Right cardiac atrium (tissue), 5 donors: ENCODE measurements around the gene TATDN3. TPM values are rescaled to one million over a fixed set of nuclear protein-coding genes. Genes with fewer than 3 reads are reported as not detected.
A peak's percentile ranks its signal among the peaks of the same experiment; 100 is the strongest.
"Not testable (repeated sequence)": the region's sequence is repeated elsewhere in the genome, so short reads cannot be mapped to it uniquely, and the experiment has no call there.

Experiments used
- ATAC-seq, 2 donors: fragments of 200-7000 bp; cut with Tn5 transposase; one replicate each; pipeline versions ENCODE4 v1.8.0 to v1.9.1; 2020; ENCODE audit warnings: moderate library complexity in 2 of 2, mild to moderate bottlenecking in 1 of 2
- DNase-seq, 3 donors: peaks; one replicate each; pipeline ENCODE4 v3.0.0-alpha.2; 2020
- H3K27ac ChIP-seq: one replicate; pipeline ENCODE4 v1.5.1; 2013; ENCODE audit warnings: mild to moderate bottlenecking, low read length, control low read depth, moderate library complexity
- H3K27me3 ChIP-seq: one replicate; pipeline ENCODE4 v1.6.1; 2013; ENCODE audit not compliant: control insufficient read depth, insufficient read depth
- H3K4me1 ChIP-seq: one replicate; pipeline ENCODE4 v1.6.1; 2013; ENCODE audit warnings: low read length; ENCODE audit not compliant: control insufficient read depth, insufficient read depth
- H3K4me3 ChIP-seq: one replicate; pipeline ENCODE4 v1.5.1; 2013; ENCODE audit warnings: low read length, control low read depth
- H3K9me3 ChIP-seq: one replicate; pipeline ENCODE4 v1.6.1; 2013; ENCODE audit warnings: low read length; ENCODE audit not compliant: control insufficient read depth
- WGBS: extraction: QIAGEN DNeasy Blood & Tissue Kit; methylation state at CpG from one replicate; pipeline ENCODE4 v1.1.7; 2013; 5-methylcytosine and 5-hydroxymethylcytosine counted together
- intact Hi-C, 4 donors: fragments of 100-400 bp; cut with DNase I; formaldehyde crosslinking; loops; one replicate each; pipeline versions ENCODE4 v1.11.0 to v1.14.0; 2022 to 2023
- polyA plus RNA-seq: library from polyadenylated mRNA; stranded (reverse); fragments of 200-250 nt; gene quantifications from one replicate; pipeline ENCODE4 v1.2.3, GENCODE V29; 2013
- total RNA-seq, 4 donors: library from RNA; stranded (reverse); fragmentation: NEBNext Ultra II Directional; extraction: Animal tissue kit (Norgen Biotek cat#: 25700); gene quantifications; one replicate each; pipeline ENCODE4 v1.2.1, GENCODE V29; 2021
- donor health status: healthy with polysubstance abuse.
- donor health status: DM: no; HTN: yes; CAD: no.
- donor health status: DM: no; HTN: no; CAD: no.
- donor health status: DM: no; HTN: yes; CAD: no; lungs with severe emphysema.
- donor health status: DM: yes; HTN: yes; CAD: no.

TATDN3 gene
- total and polyA plus RNA-seq, 5 donors = 15.0 to 23.3 (median 20.0) TPM

DNA sequence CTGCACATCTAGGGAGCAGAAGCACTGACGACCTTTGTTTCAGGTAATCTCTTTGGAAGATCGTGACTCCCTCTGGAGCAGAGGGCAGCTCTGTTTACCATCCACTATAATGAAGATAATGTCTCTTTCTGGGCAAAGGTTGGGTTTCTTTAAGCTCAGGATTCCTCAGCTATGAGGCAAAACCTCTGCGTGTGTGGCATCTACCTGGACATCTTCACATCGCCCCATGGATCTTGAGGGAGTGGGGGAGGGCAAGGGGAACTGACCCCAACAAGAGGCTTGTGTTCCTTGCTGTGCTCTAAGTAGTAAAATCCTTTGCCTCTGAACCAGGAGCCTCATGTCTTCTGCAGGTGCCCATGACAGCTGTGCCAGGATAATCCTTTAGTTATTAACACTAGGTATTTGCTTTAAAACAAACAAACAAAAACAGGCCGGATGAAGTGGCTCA is 36.2 kb downstream of the TATDN3 start:
- ATAC-seq (peak in 1 of 2 donors; percentile 33), DNase-seq (no peak)
- WGBS = 90% methylated on average over 5 of the region's 5 CpGs
- Histone ChIP-seq H3K27me3 (no peaks in the 10 kb centered on the region), H3K9me3 (peaks cover 2% of the 10 kb centered on the region), H3K4me1 (no peaks in the 10 kb centered on the region), H3K27ac (no peak overlapping the region), H3K4me3 (no peak overlapping the region)
- intact Hi-C loops = no loop called here

DNA sequence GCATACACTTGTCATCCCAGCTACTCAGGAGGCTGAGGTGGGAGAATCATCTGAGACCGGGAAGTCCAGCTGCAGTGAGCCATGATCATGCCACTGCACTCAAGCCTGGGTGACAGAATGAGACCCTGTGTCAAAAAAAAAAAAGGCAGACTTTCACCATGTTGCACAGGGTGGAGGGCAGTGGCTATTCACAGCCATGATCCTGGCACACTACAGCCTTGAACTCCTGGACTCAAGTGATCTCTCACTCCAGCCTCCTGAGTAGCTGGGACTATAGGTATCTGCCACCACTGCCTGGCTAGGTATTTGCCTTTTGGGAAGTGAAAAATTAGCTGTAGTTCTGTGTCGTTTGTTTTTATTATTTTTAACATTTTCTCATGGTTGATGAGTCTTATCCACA is 36.7 kb downstream of the TATDN3 start:
- Histone ChIP-seq H3K9me3 (peaks cover 2% of the 10 kb centered on the region), H3K27me3 (no peaks in the 10 kb centered on the region), H3K27ac (no peak overlapping the region), H3K4me1 (no peaks in the 10 kb centered on the region), H3K4me3 (no peak overlapping the region)
- DNase-seq (no peak), ATAC-seq (no peak)
- intact Hi-C loops = no loop called here
- 71% methylated on average over 2 of the region's 2 CpGs for WGBS

DNA sequence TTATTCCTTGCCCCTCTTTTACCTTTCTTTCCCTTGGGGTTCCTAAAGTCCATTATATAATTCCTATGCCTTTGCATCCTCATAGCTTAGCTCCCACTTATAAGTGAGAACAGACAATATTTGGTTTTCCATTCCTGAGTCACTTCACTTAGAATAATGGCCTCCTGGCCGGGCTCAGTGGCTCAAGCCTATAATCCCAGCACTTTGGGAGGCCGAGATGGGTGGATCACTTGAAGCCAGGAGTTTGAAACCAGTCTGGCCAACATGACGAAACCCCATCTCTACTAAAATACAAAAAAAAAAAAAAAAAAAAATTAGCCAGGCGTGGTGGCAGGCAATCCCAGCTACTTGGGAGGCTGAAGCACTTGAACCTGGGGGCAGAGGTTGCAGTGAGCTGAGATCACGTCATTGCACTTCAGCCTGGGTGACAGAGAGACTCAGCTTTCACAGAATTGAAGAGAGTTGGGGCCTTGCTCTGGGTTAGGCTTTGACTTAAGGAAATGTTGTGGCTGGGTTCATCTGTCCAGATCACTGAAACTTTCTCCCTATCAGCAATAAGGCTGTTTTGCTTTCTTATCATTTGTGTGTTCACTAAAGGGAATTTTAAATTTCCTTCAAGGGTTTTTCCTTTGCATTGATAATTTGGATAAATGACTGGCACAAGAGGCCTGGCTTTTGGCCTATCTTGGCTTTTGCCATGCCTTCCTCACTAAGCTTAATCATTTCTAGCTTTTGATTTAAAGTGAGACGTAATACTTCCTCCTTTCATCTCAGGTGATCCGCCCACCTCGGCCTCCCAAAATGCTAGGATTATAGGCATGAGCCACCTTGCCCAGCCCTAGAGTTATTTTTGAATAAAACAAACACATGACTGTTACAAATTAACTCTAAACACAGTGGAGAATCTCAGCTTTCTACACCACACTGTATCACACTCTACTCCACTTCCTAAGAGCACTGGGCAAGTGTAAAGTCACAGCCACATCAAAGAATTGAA is 41.8 kb downstream of the TATDN3 start:
- H3K4me1 ChIP-seq, ATAC-seq, H3K27me3 ChIP-seq, H3K27ac ChIP-seq, H3K9me3 ChIP-seq, DNase-seq, intact Hi-C loops, H3K4me3 ChIP-seq: not testable (repeated sequence)
- 82% methylated on average over 8 of the region's 8 CpGs for WGBS

DNA sequence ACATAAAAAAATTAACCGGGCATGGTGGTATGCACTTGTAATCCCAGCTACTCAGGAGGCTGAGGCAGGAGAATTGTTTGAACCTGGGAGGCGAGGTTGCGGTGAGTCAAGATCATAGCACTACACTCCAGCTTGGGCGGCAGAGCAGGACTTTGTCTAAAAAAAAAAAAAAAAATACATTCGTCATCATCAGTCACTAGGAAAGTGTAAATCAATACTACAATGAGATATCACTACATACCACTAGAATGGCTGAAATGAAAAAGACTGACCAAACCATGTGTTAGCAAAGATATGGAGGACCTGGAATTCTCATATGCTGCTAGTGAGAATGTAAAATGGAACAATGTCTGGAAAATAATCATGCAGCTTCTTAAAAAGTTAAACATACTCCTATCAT is 46.5 kb downstream of the TATDN3 start:
- Histone ChIP-seq H3K27ac (no peak overlapping the region), H3K9me3 (no peaks in the 10 kb centered on the region), H3K4me1 (no peaks in the 10 kb centered on the region), H3K4me3 (no peak overlapping the region), H3K27me3 (no peaks in the 10 kb centered on the region)
- ATAC-seq = no peak
- intact Hi-C loops = no loop called here
- 92% methylated on average over 5 of the region's 5 CpGs for WGBS
- DNase-seq = no peak

DNA sequence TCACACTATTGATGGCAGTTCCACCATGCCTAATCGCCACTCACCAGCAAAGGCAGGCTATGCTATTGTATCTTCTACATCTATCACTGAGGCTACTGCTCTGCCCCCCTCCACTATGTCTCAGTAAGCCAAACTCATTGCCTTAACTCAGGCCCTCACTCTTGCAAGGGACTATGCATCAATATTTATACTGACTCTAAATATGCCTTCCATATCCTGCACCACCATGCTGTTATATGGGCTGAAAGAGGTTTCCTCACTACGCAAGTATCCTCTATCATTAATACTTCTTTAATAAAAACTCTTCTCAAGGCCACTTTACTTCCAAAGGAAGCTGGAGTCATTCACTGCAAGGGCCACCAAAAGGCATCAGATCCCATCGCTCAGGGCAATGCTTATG is 52.8 kb downstream of the TATDN3 start:
- H3K4me3 ChIP-seq, H3K27ac ChIP-seq, H3K27me3 ChIP-seq, ATAC-seq, DNase-seq, H3K9me3 ChIP-seq, H3K4me1 ChIP-seq, intact Hi-C loops: not testable (repeated sequence)
- 75% methylated on average over 3 of the region's 3 CpGs for WGBS

DNA sequence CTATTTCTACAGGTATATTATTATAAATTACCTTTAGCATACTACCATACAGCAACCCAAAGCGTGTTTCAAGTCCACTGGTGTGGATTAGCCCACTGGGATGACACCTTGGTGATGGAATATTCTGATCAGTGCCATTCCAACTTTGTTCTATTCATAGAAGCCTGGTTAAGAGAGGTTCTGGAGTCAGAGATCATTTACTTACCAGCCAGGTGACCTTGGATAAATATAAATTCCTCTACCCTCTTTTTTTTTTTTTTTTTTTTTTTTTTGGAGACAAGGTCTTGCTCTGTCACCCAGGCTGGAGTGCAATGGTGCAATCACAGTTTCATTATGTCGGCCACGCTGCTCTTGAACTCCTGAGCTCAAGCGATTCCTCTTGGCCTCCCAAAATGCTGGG is 55.9 kb downstream of the TATDN3 start, which contains the start of gene SPATA45:
Gene SPATA45, minus strand, starts transcription at position 101 of the 400 bp plus-strand sequence. CDS start 11,500 bp downstream, outside the sequence.
- ATAC-seq = no peak
- Histone ChIP-seq H3K27me3 (no peaks in the 10 kb centered on the region), H3K4me3 (no peak within 1 kb of the TSS), H3K4me1 (no peaks in the 10 kb centered on the region), H3K9me3 (no peaks in the 10 kb centered on the region), H3K27ac (no peak within 1 kb of the TSS)
- intact Hi-C loops = no loop called here
- DNase-seq = no peak
- 95% methylated on average over 4 of the region's 4 CpGs for WGBS

DNA sequence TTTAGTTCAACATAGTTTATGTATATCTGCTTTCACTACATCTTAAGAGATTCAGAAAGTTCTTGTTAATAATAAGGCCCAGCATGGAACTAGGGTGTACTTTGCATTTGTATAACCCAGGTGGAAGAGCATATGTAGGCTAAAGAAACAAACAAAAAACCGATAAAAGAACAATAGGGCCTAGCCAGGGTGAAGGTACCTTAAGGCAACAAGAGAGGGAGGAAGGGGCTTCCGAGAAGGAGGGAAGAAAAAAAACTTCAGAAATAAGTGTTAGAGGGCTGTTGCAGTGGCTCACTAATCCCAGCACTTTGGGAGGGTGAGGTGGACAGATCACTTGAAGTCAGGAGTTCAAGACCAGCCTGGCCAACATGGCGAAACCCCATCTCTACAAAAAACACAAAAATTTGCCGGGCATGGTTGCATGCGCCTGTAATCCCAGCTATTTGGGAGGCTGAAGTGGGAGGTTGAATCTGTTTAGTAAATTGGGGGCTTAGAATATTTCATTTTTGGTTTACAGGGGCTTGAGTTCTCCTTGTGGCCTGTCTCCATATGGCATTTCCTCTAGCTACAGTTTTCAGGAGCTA is 60.5 kb downstream of the TATDN3 start:
- intact Hi-C loops = no loop called here
- no peaks in the 10 kb centered on the region for H3K27me3 ChIP-seq
- no peak overlapping the region for H3K27ac ChIP-seq
- DNase-seq (no peak), ATAC-seq (no peak)
- no peak overlapping the region for H3K4me3 ChIP-seq
- H3K9me3 ChIP-seq = no peaks in the 10 kb centered on the region
- H3K4me1 ChIP-seq = no peaks in the 10 kb centered on the region
- WGBS = 88% methylated on average over 5 of the region's 5 CpGs

DNA sequence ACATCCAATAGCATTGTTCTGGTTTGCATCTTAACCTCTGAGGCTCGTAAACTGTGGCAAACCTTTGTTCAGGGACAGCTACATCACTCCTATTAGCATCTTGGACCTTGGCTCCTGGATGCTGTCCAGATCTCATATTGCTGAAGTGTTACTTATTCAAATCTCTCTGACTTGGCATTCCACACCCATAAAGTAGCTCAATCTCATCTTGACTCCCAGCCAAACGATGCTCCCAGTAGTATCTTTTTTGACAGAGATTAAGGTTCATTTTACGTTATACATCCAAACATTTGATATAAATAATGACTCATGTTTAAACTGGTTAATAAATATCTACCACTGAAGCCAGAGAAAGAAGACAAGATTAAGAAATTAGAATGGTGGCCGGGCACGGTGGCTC is 62.0 kb downstream of the TATDN3 start:
- Histone ChIP-seq H3K4me3 (no peak overlapping the region), H3K27me3 (no peaks in the 10 kb centered on the region), H3K4me1 (peaks cover under 1% of the 10 kb centered on the region), H3K27ac (no peak overlapping the region), H3K9me3 (no peaks in the 10 kb centered on the region)
- WGBS = 72% methylated on average over 5 of the region's 5 CpGs
- DNase-seq (no peak), ATAC-seq (no peak)
- intact Hi-C loops = no loop called here

DNA sequence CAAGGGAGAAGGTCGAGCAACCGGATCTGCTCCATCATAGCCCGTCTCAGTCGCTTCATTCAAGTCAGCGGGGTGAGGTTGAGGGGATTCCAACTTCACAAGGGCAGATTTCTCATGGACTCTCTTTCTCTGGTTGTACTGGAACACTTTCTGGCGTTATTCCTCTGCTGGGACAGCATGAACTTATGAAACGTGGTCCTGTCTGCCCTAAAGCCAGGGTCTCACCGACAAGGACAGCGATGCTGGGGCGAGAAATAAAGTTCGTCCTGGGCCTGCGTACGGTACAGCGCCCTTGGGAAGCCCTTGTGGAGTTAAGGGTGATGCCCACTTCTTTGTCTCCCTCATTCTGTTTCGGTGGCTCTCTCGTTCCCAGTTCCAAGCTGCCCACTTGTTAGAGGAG is 65.1 kb downstream of the TATDN3 start:
- no peak for DNase-seq
- Histone ChIP-seq H3K27ac (no peak overlapping the region), H3K4me1 (peaks cover 5% of the 10 kb centered on the region), H3K4me3 (no peak overlapping the region), H3K9me3 (no peaks in the 10 kb centered on the region), H3K27me3 (no peaks in the 10 kb centered on the region)
- ATAC-seq = no peak
- 94% methylated on average over 16 of the region's 16 CpGs for WGBS
- intact Hi-C loops = no loop called here

DNA sequence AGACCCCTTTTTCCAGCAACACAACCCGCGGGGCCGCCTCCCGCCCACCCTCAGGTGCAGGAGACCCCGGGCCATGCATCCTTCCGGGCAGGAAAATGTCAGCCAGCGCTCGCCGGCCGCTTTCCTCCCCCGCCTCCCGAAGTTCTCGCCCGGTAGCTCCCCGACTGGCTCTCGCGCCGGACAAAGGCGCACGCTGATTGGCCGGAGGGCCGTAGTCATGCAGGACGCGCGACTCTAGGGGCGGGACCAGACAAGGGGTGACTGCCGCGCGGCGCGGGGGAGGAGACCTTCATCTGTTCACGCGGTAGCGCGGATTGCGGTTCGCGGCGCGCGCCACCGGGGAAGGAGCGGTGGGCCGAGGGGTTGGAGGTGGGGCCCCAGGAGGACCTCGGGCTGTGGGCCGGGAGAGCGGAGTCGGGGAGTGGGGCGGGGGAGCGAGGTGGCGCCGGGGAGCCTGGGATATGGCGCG is 66.3 kb downstream of the TATDN3 start, which contains the start of gene FLVCR1:
Gene FLVCR1, plus strand, starts transcription at position 284 of the 469 bp plus-strand sequence. Its CDS starts 178 bp downstream, at position 462.
- intact Hi-C loops = no loop called here
- peak; percentile 100 for ATAC-seq

More for the DNA sequence above, 66.3 kb downstream of the TATDN3 start, which contains the start of gene FLVCR1:
- Histone ChIP-seq H3K9me3 (no peaks in the 10 kb centered on the region), H3K4me3 (peak within 1 kb of the TSS; percentile 79), H3K27me3 (no peaks in the 10 kb centered on the region), H3K4me1 (peaks cover 5% of the 10 kb centered on the region), H3K27ac (peak within 1 kb of the TSS; percentile 75)
- DNase-seq = peak; percentile 98 to 99 (median 99)
- under 1% methylated on average over 54 of the region's 54 CpGs for WGBS
